NOMO-1 treated with DMSO at 0.1 percent for 48 hours (cell line): Measurements from ENCODE around the gene PLA2G5.

Experiments
- DNase-seq: peaks from one replicate; lab custom pipeline; 2025; ENCODE audit not compliant: unreplicated experiment; lab: John Stamatoyannopoulos, UW

PLA2G5 gene

DNA sequence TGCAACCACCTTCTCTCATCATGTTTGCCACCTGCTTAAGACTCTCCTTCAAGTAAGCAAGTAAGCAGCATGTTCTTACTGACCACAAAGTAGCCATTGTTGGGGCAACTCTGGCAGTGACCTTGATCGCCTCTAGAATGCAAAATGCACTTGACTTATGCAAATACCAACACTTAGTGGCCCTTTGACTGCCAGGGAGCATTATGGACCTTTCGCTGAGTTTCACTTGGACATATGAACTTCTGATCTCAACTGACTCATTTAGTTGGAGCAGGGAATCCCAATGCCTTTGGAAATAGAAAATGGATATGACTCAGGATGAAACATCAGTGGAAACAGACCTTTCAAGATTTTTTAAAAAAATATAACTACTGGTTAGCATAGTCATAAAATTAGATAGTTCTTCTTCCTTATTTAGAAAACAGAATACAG lies 6.1 kb upstream of the PLA2G5 start:
- no peak for DNase-seq

DNA sequence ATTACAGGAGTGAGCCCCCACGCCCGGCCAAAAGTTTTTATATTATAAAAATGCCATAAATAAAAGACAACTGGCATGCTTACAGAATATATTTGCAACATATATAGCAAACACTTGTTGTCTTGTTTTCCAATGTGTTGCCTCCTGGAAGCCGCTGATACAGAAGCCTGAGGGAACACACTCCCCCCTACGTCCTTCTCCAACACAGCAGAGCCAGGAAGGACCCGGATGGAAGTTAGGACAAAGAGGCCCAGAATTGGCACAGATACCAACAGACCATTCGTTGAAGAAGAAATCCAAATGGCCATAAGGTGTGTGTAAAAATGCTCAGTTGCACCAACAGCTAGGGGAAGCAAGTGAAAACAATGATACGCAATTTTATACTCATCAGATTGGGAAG lies 1.3 kb upstream of the PLA2G5 start:
- no peak for DNase-seq

GRCh38 chr1:20070357-20070756 lies 363 bp downstream of the PLA2G5 start:
- DNase-seq: no peak

GRCh38 chr1:20071416-20071815 lies 1.4 kb downstream of the PLA2G5 start:
- DNase-seq: no peak

- DNase-seq: no peak
Observed at GRCh38 chr1:20072771-20073170, 2.8 kb downstream of the PLA2G5 start.

- DNase-seq: no peak
Observed at GRCh38 chr1:20073256-20073655, 3.3 kb downstream of the PLA2G5 start.

GRCh38 chr1:20074055-20074724 lies 4.2 kb downstream of the PLA2G5 start:
- DNase-seq: no peak

DNA sequence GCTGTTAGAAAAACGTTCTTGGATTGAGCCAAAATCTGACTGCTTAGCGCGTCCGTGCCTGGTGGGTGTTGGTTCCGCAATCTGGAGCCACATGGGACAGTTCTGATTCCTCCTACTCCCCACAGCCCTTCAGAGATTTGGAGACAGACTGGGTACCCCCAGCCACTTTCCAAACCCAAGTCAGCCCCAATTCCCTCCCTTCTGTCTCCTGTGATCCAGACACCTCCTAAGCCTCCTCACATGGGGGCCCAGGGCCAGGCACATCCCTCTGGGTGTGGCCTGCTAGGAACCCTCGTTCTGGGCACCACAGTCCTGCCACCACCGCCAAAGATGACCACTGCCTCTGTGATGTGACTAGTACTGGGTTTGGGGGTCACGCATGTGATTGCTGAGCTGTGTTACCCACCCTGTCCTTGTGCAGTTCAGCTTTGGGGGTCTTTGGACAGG lies 4.8 kb downstream of the PLA2G5 start:
- DNase-seq: no peak

GRCh38 chr1:20075345-20075744 lies 5.4 kb downstream of the PLA2G5 start:
- DNase-seq: no peak

- no peak for DNase-seq
Observed at GRCh38 chr1:20076223-20076622, 6.2 kb downstream of the PLA2G5 start.

GRCh38 chr1:20076710-20077461 lies 6.9 kb downstream of the PLA2G5 start:
- no peak for DNase-seq

GRCh38 chr1:20078171-20078651 lies 8.2 kb downstream of the PLA2G5 start:
- no peak for DNase-seq

DNA sequence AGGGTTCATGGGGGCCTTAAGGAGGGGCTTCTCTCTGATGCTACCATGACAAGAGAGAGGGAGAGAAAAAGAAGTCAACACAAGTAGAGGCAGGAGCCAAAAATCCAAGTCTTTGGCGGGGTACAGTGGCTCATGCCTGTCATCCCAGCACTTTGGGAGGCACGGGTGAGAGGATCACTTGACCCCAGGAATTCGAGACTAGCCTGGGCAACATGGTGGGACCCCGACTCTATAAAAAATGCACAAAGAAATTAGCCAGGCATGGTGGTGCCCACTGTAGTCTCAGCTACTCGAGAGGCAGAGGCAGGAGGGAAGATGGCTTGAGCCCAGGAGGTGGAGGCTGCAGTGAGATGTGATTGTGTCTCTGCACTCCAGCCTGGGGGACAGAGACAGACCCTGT lies 8.7 kb downstream of the PLA2G5 start:
- DNase-seq: no peak

DNA sequence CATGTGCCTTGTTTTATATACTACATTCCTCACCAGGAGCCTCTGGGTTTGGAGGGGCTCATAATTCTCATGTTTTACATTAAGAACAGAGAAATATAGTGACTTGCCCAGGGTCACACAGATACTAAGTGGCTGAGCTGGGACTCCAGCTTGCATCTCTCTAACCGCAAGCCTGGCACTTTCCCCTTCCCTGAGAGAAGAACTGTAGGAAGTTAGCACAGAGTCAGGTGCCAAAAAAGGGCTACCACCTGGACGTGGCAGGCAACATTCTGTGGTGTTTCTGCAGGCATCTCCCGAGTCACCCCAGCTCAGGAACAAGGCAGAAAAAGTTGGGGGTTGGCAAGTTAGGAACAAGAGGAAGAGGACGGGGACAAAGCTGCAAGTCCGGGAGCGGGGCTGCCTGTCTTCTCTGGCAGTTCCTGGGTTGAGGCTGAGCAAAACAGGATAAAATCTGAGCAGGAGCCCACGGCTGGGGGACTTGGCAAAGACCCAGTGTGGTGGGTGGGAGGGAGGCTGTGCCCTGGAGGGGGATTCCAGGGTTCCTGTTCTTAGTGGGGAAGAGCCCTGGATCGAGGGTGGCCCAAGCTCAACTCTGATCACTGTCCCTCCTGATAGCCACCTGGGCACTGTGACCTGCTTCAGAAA lies 9.8 kb downstream of the PLA2G5 start:
- DNase-seq: no peak

- DNase-seq: peak; percentile 70
Observed at GRCh38 chr1:20080441-20081352, 10.7 kb downstream of the PLA2G5 start.

- DNase-seq: no peak
Observed at GRCh38 chr1:20081353-20081810, 11.4 kb downstream of the PLA2G5 start.

GRCh38 chr1:20082772-20083171 lies 12.8 kb downstream of the PLA2G5 start:
- DNase-seq: no peak

GRCh38 chr1:20083178-20083944 lies 13.4 kb downstream of the PLA2G5 start:
- DNase-seq: no peak

DNA sequence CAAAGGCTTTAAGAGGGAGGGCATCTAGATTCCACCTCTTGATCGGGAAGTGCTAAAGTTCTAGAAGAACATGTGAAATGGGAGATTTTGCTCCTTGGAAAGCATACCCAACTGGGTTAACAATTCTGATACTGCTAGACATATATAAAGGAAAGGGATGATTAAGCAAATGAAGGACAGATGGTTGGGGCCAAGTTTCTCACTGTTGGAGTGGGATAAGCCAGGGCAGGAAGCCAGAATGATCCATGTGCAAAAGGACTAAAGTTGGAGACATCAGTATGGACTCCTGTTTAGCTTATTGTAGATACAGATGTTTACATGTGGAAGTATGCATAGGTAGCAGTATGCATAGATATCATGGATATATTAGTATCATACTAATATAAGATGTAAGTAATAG lies 16.8 kb downstream of the PLA2G5 start:
- no peak for DNase-seq

GRCh38 chr1:20087668-20088067 lies 17.7 kb downstream of the PLA2G5 start:
- DNase-seq: no peak
